Ishikawa (cell line): Measurements from ENCODE around the gene FKBP11.

ENCODE experiments used
- CEBPB ChIP-seq: IDR thresholded peaks from 2 replicates; pipeline ENCODE4 v1.6.1; 2012
- CREB1 ChIP-seq: IDR thresholded peaks from 2 replicates; pipeline ENCODE4 v1.6.1; 2012; ENCODE audit warnings: low read depth
- EGR1 ChIP-seq: IDR thresholded peaks from 2 replicates; pipeline ENCODE4 v1.6.1; 2012
- EP300 ChIP-seq: IDR thresholded peaks from 2 replicates; pipeline ENCODE4 v1.6.1; 2012; ENCODE audit warnings: borderline replicate concordance
- FOXM1 ChIP-seq: IDR thresholded peaks from 2 replicates; pipeline ENCODE4 v1.6.1; 2012; ENCODE audit warnings: low read depth, borderline replicate concordance
- MAX ChIP-seq: IDR thresholded peaks from 2 replicates; pipeline ENCODE4 v1.6.1; 2012
- NFIC ChIP-seq: IDR thresholded peaks from 2 replicates; pipeline ENCODE4 v1.6.1; 2012
- RAD21 ChIP-seq: IDR thresholded peaks from 2 replicates; pipeline ENCODE4 v1.6.1; 2012; ENCODE audit warnings: low read depth
- REST ChIP-seq: IDR thresholded peaks from 2 replicates; pipeline ENCODE4 v1.6.1; 2012; ENCODE audit warnings: low read depth, mild to moderate bottlenecking
- TAF1 ChIP-seq: IDR thresholded peaks from 2 replicates; pipeline ENCODE4 v1.6.1; 2012; ENCODE audit warnings: low read depth, mild to moderate bottlenecking
- TCF12 ChIP-seq: IDR thresholded peaks from 2 replicates; pipeline ENCODE4 v1.6.1; 2012; ENCODE audit warnings: low read depth
- TEAD4 ChIP-seq: IDR thresholded peaks from 2 replicates; pipeline ENCODE4 v1.6.1; 2012
- USF1 ChIP-seq: IDR thresholded peaks from 2 replicates; pipeline ENCODE4 v1.6.1; 2012
- YY1 ChIP-seq: IDR thresholded peaks from 2 replicates; pipeline ENCODE4 v1.6.1; 2012; ENCODE audit warnings: low read depth
- ZBTB7A ChIP-seq: IDR thresholded peaks from 2 replicates; pipeline ENCODE4 v1.6.1; 2012; ENCODE audit warnings: low read depth

The FKBP11 gene

GRCh38 chr12:48907245-48907644 is 18.0 kb downstream of the FKBP11 start:
- TF ChIP-seq CEBPB: no peak
- no peak for TF ChIP-seq TEAD4
- no peak for TF ChIP-seq TAF1
- TF ChIP-seq YY1: no peak
- TF ChIP-seq RAD21: no peak

- no peak for TF ChIP-seq CREB1
- peak; percentile 16; the same call in 1 of the 2 replicates for TF ChIP-seq RAD21
These were observed 21.3 kb downstream of the FKBP11 start for GRCh38 chr12:48903982-48904411.

GRCh38 chr12:48903363-48903981 is 21.8 kb downstream of the FKBP11 start:
- TF ChIP-seq MAX (no peak), CEBPB (no peak), RAD21 (no peak), REST (no peak), FOXM1 (no peak), EP300 (no peak)

GRCh38 chr12:48901278-48901677 is 24.0 kb downstream of the FKBP11 start:
- TF ChIP-seq EGR1: no peak
- no peak for TF ChIP-seq EP300
- no peak for TF ChIP-seq TCF12
- TF ChIP-seq YY1: no peak
- no peak for TF ChIP-seq MAX
- TF ChIP-seq TAF1: no peak
- TF ChIP-seq RAD21: no peak
- TF ChIP-seq CREB1: no peak
- TF ChIP-seq NFIC: no peak

GRCh38 chr12:48899651-48900050 is 25.6 kb downstream of the FKBP11 start:
- TF ChIP-seq USF1 (0 out of 2 replicates have a peak, but pooled peaks have one; percentile 16), EP300 (no peak)

- TF ChIP-seq NFIC (no peak), TAF1 (no peak), ZBTB7A (no peak), YY1 (no peak), FOXM1 (no peak), MAX (no peak), CREB1 (no peak), EGR1 (no peak), CEBPB (no peak), USF1 (no peak), TCF12 (no peak), EP300 (no peak), TEAD4 (no peak), REST (no peak), RAD21 (no peak)
These were observed 31.0 kb downstream of the FKBP11 start for GRCh38 chr12:48894271-48894670.

GRCh38 chr12:48890657-48891418 is 34.5 kb downstream of the FKBP11 start:
- TF ChIP-seq ZBTB7A: peak; percentile 75; the same call in 1 of the 2 replicates
- peak; percentile 22; the same call in 1 of the 2 replicates for TF ChIP-seq MAX
- TF ChIP-seq FOXM1: no peak
- peak; percentile 80 for TF ChIP-seq RAD21
